H1 (cell line): ENCODE data around the gene TLR2.

Experiments used
- JUN ChIP-seq: IDR thresholded peaks from 2 replicates; pipeline ENCODE4 v1.6.1; 2011; ENCODE audit warnings: low read depth, mild to moderate bottlenecking, improper control_type of control experiment, low read length
- POLR2A ChIP-seq, 2 experiments: IDR thresholded peaks; 1 replicate in 1 of 2; 2 replicates in 1 of 2; pipeline ENCODE4 v1.6.1; 2011; ENCODE audit warnings: low read depth in 2 of 2, low read length in 2 of 2, mild to moderate bottlenecking in 2 of 2; ENCODE audit errors: control extremely low read depth in 1 of 2
- RXRA ChIP-seq: IDR thresholded peaks from 2 replicates; pipeline ENCODE4 v1.6.1; 2011; ENCODE audit warnings: low read depth, mild to moderate bottlenecking, low read length, moderate library complexity; ENCODE audit not compliant: insufficient read depth
- TF ChIP-seq, protein P1 (sequence below), 3 experiments: IDR thresholded peaks; 1 replicate in 2 of 3; 2 replicates in 1 of 3; pipeline versions ENCODE4 v1.5.1 to v1.6.1; 2011; ENCODE audit warnings: low read length in 3 of 3, mild to moderate bottlenecking in 3 of 3, inconsistent platforms in 2 of 3, low read depth in 1 of 3, moderate library complexity in 1 of 3; ENCODE audit not compliant: insufficient read depth in 1 of 3; ENCODE audit errors: control extremely low read depth in 1 of 3

- TF ChIP-seq RXRA (no peak), POLR2A (IDR thresholded peaks at IDR 0.05; ENCODE audit: control extremely low read depth in 1 of 2, low read depth in 2 of 2, low read length in 2 of 2) (no peak), JUN (no peak)
- TF ChIP-seq, protein P1, sequence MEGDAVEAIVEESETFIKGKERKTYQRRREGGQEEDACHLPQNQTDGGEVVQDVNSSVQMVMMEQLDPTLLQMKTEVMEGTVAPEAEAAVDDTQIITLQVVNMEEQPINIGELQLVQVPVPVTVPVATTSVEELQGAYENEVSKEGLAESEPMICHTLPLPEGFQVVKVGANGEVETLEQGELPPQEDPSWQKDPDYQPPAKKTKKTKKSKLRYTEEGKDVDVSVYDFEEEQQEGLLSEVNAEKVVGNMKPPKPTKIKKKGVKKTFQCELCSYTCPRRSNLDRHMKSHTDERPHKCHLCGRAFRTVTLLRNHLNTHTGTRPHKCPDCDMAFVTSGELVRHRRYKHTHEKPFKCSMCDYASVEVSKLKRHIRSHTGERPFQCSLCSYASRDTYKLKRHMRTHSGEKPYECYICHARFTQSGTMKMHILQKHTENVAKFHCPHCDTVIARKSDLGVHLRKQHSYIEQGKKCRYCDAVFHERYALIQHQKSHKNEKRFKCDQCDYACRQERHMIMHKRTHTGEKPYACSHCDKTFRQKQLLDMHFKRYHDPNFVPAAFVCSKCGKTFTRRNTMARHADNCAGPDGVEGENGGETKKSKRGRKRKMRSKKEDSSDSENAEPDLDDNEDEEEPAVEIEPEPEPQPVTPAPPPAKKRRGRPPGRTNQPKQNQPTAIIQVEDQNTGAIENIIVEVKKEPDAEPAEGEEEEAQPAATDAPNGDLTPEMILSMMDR (IDR thresholded peaks at IDR 0.05; ENCODE audit: control extremely low read depth in 1 of 3, insufficient read depth in 1 of 3, low read depth in 1 of 3, low read length in 3 of 3), result peak; percentile 26 to 64 (median 31); a peak in 3 of 4 replicates
Measured at GRCh38 chr4:153645183-153645582, 38.9 kb upstream of the TLR2 start.
